Sigmoid colon (tissue), 3 donors: ENCODE data around the gene CD247.

Experiments
- CTCF ChIP-seq, 4 experiments: fragments of 450-650 bp in 3 of 4; fragments of 200-600 bp in 1 of 4; IDR thresholded peaks; one replicate each; pipeline ENCODE4 v1.5.1; 2016 to 2019; ENCODE audit warnings: antibody characterized with exemption in 4 of 4, mild to moderate bottlenecking in 3 of 4, moderate library complexity in 2 of 4
- POLR2A ChIP-seq, 2 donors: fragments of 450-650 bp; IDR thresholded peaks; one replicate each; pipeline ENCODE4 v1.6.1; 2016; ENCODE audit warnings: antibody characterized with exemption in 2 of 2, mild to moderate bottlenecking in 2 of 2, moderate library complexity in 2 of 2

- TF ChIP-seq POLR2A (IDR thresholded peaks at IDR 0.05) (no peak), CTCF (IDR thresholded peaks at IDR 0.05) (no peak)
Observed at GRCh38 chr1:167416506-167416905, 101.8 kb downstream of the CD247 start.
